ENCODE data around the gene HRH1. TPM values are rescaled to one million over a fixed set of nuclear protein-coding genes. Genes with fewer than 3 reads are reported as not detected.
"Not testable (repeated sequence)": the region's sequence is repeated elsewhere in the genome, so short reads cannot be mapped to it uniquely, and the experiment has no call there.

Gene HRH1
- total and polyA plus RNA-seq, 9 donors, result 3.4 to 24.1 (median 6.0) TPM

- intact Hi-C loops (cut with DNase I), result loop anchor here in 1 of 4 donors (10.0 kb wide), 1 partner anchor 59 kb away; the partner anchor contains the start of gene HRH1
Observed at GRCh38 chr3:11213810-11214450, 59.6 kb downstream of the HRH1 start.

GRCh38 chr3:11214451-11214978 lies 60.2 kb downstream of the HRH1 start:
- H3K27ac ChIP-seq, result no peak overlapping the region
- intact Hi-C loops (cut with DNase I), result loop anchor here in 1 of 4 donors (10.0 kb wide), 1 partner anchor 60 kb away; the partner anchor contains the start of gene HRH1
- peaks cover 9% of the 10 kb centered on the region for H3K4me1 ChIP-seq (ENCODE audit: insufficient read depth)

More at GRCh38 chr3:11213810-11214450, 59.6 kb downstream of the HRH1 start:
- DNase-seq, result no peak
- Histone ChIP-seq H3K27me3 (no peaks in the 10 kb centered on the region), H3K36me3 (no peaks in the 10 kb centered on the region), H3K27ac (no peak overlapping the region), H3K9me3 (no peaks in the 10 kb centered on the region), H3K4me3 (no peak overlapping the region), H3K4me1 (ENCODE audit: insufficient read depth) (peaks cover 9% of the 10 kb centered on the region)
- TF ChIP-seq POLR2A (IDR thresholded peaks at IDR 0.05) (no peak), EP300 (IDR thresholded peaks at IDR 0.05) (no peak)
- TF ChIP-seq, protein P1, sequence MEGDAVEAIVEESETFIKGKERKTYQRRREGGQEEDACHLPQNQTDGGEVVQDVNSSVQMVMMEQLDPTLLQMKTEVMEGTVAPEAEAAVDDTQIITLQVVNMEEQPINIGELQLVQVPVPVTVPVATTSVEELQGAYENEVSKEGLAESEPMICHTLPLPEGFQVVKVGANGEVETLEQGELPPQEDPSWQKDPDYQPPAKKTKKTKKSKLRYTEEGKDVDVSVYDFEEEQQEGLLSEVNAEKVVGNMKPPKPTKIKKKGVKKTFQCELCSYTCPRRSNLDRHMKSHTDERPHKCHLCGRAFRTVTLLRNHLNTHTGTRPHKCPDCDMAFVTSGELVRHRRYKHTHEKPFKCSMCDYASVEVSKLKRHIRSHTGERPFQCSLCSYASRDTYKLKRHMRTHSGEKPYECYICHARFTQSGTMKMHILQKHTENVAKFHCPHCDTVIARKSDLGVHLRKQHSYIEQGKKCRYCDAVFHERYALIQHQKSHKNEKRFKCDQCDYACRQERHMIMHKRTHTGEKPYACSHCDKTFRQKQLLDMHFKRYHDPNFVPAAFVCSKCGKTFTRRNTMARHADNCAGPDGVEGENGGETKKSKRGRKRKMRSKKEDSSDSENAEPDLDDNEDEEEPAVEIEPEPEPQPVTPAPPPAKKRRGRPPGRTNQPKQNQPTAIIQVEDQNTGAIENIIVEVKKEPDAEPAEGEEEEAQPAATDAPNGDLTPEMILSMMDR (IDR thresholded peaks at IDR 0.05), result no peak
- WGBS, 3 donors, result 55 to 66% (median 65%) methylated on average over 12 of the region's 12 CpGs

GRCh38 chr3:11217370-11217769 lies 63.1 kb downstream of the HRH1 start:
- intact Hi-C loops (cut with DNase I), result loop anchor here in 1 of 4 donors (10.0 kb wide), 1 partner anchor 63 kb away; the partner anchor contains the start of gene HRH1
- not testable (repeated sequence) for H3K4me1 ChIP-seq (ENCODE audit: insufficient read depth); H3K27ac ChIP-seq; H3K9me3 ChIP-seq; H3K27me3 ChIP-seq; H3K4me3 ChIP-seq; H3K36me3 ChIP-seq; DNase-seq
- WGBS, 3 donors, result 73 to 96% (median 82%) methylated on average over 6 of the region's 6 CpGs

More at GRCh38 chr3:11214451-11214978, 60.2 kb downstream of the HRH1 start:
- Histone ChIP-seq H3K27me3 (no peaks in the 10 kb centered on the region), H3K4me3 (no peak overlapping the region), H3K9me3 (no peaks in the 10 kb centered on the region), H3K36me3 (no peaks in the 10 kb centered on the region)
- TF ChIP-seq, protein P1 (IDR thresholded peaks at IDR 0.05), result no peak
- no peak for TF ChIP-seq POLR2A (IDR thresholded peaks at IDR 0.05)
- DNase-seq, result no peak
- 88 to 95% (median 88%) methylated on average over 1 of the region's 1 CpG for WGBS, 3 donors

GRCh38 chr3:11220230-11220629 lies 65.9 kb downstream of the HRH1 start:
- 85 to 89% (median 88%) methylated on average over 8 of the region's 8 CpGs for WGBS, 3 donors
- H3K4me1 ChIP-seq (ENCODE audit: insufficient read depth), result no peaks in the 10 kb centered on the region
- TF ChIP-seq, protein P1 (IDR thresholded peaks at IDR 0.05), result no peak
- no peak for TF ChIP-seq EP300 (IDR thresholded peaks at IDR 0.05)
- H3K36me3 ChIP-seq, result no peaks in the 10 kb centered on the region
- no peak overlapping the region for H3K27ac ChIP-seq
- no peak for DNase-seq
- H3K9me3 ChIP-seq, result no peaks in the 10 kb centered on the region
- intact Hi-C loops (cut with DNase I), result loop anchor here in 1 of 4 donors (10.0 kb wide), 1 partner anchor 155 kb away; no protein-coding TSS in a partner anchor
- no peak overlapping the region for H3K4me3 ChIP-seq
- H3K27me3 ChIP-seq, result no peaks in the 10 kb centered on the region

All from ovary (tissue), 9 donors.